GM21786 (cell line): ENCODE results near the gene CCDC158.
"Not testable (repeated sequence)": the region's sequence is repeated elsewhere in the genome, so short reads cannot be mapped to it uniquely, and the experiment has no call there.

Experiments
- ATAC-seq: cut with Tn5 transposase; IDR thresholded peaks from one replicate; pipeline ENCODE4 v1.9.1; 2021; ENCODE audit not compliant: unreplicated experiment

CCDC158 gene

GRCh38 chr4:76282941-76283689, 137.8 kb downstream of the CCDC158 start:
- no peak for ATAC-seq

DNA sequence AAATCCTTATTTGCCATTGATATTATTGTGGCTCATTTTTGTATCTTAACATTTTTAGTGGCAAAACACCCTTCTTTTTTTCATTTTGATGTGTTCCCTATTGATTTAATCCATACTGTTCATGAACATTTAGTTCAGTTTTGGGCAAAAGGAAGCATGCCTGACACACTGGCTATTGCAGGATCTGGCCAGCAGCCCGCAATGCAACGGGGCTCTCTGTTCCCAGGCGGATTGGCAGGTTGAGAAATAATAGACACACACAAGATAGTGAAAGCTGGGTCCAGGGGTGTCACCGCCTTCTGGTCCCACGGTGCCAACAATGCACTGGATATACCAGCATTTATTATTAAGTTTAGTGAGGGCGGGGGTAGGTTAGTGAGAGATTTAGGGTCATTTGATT, 139.3 kb downstream of the CCDC158 start:
- ATAC-seq, result not testable (repeated sequence)

DNA sequence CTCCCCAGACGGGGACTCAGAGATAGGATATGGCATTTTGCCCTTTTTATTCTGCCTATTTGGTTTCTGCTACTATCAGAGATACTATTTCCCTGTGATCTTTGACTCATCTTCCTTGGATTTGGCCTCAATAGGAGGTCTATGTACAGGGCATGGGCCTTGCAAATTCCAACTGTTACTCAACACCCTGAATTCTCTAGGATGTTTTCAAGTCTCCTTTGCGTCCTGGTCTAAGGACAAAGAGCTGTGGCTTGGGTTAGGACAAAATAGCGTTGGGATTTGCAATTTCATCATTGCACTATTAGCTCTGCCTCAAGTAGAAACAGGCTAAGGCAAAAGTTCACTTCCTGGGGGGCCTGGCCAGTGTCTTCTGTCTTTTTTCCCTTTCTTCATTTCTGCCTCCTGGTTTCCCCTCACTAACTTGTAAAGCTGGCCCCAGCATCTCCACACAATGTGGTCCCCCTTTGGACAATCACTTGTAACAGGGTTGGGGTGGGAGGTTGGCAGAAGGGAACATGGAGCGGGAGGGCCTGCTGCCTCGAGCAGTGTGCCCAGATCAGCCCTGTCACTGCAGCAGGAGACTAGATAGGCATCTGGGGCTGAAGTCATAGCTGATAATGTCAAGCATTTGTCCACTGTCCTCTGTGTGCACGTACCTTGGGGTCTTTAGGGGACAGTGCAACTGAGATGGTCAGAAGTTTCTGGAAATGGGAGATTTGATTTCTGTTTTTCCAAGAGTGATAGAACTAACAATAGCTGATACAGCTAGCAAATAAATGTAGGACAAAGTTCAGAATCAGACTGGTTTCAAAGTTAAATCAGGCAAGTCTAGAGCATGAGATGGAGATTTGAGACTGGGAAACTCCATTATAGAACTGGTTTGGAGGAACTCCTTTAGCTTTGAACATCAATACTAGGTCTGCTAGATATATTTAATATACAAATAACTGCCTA, 140.2 kb downstream of the CCDC158 start:
- no peak for ATAC-seq

DNA sequence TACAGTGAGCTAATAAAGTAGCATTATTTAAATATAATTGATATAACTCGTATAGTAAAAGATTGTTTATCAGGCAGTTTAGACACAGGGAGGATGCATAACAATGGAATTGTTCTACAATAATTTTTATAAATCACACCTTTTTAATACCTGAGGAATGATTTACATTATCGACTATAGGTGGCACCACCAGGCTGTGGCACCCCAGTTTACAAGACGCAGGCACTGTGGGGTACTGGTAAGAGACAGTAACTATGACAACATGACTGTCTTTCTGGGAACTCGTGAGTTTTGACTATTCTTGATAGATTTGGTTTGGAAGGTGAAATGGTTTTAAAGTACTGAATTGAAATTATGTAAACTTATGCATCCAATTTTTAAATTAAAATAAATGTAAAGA, 141.5 kb downstream of the CCDC158 start:
- no peak for ATAC-seq

GRCh38 chr4:76278583-76278982, 142.4 kb downstream of the CCDC158 start:
- no peak for ATAC-seq

GRCh38 chr4:76277667-76278066, 143.3 kb downstream of the CCDC158 start:
- ATAC-seq, result no peak

GRCh38 chr4:76276813-76277212, 144.1 kb downstream of the CCDC158 start:
- ATAC-seq, result no peak

GRCh38 chr4:76275486-76276124, 145.3 kb downstream of the CCDC158 start:
- ATAC-seq, result no peak

GRCh38 chr4:76272999-76273398, 147.9 kb downstream of the CCDC158 start:
- no peak for ATAC-seq

DNA sequence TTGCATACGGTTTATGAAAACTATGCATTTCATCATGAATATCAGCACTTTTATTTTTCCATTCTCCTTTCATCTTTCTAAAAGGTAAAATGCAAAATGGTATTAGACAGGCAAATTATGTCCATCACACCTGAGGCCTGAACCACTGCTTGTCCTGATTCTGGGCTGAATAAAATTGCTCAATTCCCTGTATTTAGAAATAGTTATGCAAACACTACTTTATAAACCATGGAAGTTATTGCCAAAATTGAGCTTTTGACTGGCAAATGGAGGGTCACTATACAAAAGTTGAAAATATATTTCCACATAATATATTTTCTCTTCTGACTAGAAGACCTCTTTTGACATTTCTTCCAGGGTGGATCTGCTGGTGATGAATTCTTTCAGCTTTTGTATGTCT, 148.4 kb downstream of the CCDC158 start:
- no peak for ATAC-seq

DNA sequence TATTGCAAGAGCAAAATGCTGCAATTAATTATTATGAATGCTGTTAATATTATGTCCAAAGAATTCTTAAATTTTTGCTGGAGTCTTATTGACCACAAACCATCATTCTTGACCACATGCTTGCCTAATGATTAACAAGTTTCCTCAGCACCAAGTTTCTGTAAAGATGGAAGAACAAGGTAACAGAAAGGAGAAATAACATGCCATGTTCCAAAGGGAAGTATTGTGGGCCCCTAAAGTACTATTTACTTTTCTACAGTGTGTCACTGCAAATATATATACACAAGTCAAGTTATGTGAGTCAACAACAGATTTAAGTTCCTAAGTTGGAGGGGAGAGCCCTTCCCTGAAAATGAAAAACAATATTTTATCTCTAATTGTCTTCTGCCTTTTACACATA, 148.9 kb downstream of the CCDC158 start:
- ATAC-seq, result no peak

GRCh38 chr4:76271248-76271647, 149.7 kb downstream of the CCDC158 start:
- no peak for ATAC-seq

DNA sequence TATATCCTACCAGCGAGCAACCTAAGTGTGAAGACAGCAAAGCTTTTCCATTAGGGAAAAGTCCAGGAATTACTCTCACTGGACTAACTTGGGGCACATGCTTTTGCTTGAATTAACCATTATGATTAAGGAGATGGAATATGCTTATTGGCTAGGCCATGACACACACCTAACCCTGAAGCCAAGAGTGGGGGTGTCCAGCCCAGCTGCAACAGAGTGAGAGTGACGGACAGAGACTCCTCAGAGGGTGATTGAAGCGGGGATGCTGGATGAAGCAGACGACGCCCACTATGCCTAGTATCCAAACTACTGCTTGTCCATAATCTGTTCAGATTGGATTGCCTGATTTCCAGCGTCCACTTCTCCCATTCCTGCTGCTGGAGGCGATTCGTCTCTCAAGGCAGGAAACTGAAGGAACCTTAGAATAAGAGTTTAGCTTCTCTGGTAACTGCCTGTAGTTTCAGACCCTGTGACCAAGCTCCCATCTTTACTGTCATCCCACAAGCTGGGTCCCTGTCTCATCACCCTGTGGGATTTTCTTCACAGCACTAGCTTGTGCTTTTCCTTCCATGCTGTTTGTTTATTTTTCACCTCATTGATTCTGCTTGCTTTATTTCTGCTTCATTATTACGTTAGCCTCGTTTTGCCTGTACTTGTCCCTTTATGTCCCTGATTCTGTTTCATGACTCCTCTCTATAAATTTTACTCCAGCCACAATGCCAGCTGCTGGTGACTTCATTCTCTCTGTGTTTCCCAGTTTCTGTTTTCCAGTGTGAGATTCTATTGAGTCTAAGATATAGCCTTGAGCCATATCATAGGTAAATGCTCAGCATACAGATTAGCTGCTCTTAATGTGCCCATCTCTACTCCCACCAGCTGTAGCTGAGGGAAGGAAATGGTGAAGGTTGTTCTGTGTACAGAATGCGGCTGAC, 150.4 kb downstream of the CCDC158 start:
- no peak for ATAC-seq

- ATAC-seq, result no peak
These were observed 153.1 kb downstream of the CCDC158 start for GRCh38 chr4:76267811-76268210.

DNA sequence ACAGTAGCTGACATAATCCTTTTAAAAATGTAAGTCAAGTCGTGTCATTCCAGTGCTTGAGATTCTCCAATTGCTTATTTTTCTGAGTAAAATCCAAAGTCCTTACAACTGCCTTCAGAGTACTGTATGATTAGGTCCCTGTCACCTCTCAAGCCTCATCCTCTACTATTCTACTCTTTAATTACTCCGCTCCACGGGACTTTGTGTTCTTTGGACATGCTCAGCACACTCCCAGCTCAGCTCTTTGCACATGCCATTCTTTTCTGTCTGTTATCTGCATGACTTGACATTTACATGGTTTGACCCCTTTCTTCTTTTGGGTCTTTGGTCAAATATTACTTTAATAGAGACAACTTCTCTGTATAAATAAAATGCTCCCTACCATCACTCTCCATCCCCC, 154.3 kb downstream of the CCDC158 start:
- ATAC-seq, result no peak

- ATAC-seq, result no peak
These were observed 155.2 kb downstream of the CCDC158 start for GRCh38 chr4:76265631-76266218.
